GM12892 (cell line): Measurements from ENCODE around the gene CCDC27.

Experiments
- POLR2A ChIP-seq: IDR thresholded peaks from 2 replicates; pipeline ENCODE4 v1.6.1; 2011; ENCODE audit warnings: low read depth, low read length, control low read depth
- TAF1 ChIP-seq: IDR thresholded peaks from 2 replicates; pipeline ENCODE4 v1.6.1; 2011; ENCODE audit warnings: low read depth, mild to moderate bottlenecking, control low read depth, low read length, borderline replicate concordance

DNA sequence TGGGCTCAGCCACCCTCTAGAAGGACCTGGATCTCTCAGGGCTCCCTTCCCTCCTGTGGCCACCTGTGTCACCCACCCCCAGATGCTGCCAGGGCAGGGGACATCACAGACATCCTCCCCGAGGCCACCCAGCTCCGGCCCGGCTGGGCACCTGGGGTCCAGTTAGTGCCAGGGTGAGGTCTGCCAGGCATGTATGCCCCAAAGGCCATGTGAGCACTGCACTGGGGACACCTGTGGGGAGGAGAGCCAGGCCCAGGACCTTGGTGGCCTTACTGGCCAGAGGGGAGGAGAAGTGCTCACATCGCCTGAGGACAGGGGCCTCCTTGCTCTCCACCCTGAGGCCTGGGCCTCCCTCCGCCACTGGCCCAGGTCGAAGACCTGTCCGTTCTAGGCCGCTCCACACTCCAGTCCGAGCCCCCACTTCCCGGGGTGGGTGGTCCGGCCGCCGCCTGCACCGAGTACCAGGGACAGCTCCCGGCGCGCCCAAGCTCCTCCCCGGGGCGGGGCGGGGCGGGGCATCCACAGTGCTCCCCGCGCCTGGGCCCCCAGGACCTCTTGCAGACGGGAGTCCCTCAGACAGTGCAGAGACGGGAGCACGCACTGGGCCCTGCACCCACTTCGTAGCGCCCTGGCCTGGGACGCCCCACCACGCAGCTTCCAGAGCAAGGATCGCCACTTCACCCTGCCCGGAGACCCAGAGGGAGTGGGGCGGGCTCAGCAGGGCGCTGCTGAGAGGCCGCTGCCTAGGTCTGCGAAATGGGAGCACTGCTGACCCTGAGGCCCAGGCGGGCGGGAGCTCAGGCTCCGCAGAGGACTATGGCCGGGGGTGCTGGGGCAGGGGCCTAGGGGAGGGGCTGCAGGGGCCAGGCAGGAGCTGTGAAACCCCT is 34.3 kb upstream of the CCDC27 start:
- no peak for TF ChIP-seq TAF1
- TF ChIP-seq POLR2A: no peak
